GM12878 (cell line): ENCODE results near the gene TOMM22. TPM values are rescaled to one million over a fixed set of nuclear protein-coding genes. Genes with fewer than 3 reads are reported as not detected.

Experiments
- ATAC-seq: fragments of 200-7000 bp; cut with Tn5 transposase; 3 replicates; pipeline ENCODE4 v1.9.1; 2020; ENCODE audit warnings: mild to moderate bottlenecking, moderate library complexity
- BruUV-seq: library from RNA; stranded (reverse); fragments of 400-500 nt; replicated peaks from 2 replicates; lab custom pipeline; 2021; lab: Mats Ljungman, UMichigan
- CTCF ChIA-PET: fragments of 300-600 bp; sonication (Branson Sonifier 250); formaldehyde crosslinking; extraction: SDS; loops from one replicate; lab custom pipeline; 2021; ENCODE audit warnings: inconsistent platforms; lab: Yijun Ruan, JAX
- POLR2A ChIA-PET: fragments of 350-600 bp; formaldehyde crosslinking; extraction: SDS; loops from one replicate; lab custom pipeline; 2021; ENCODE audit warnings: inconsistent platforms; lab: Charles Lee
- RAD21 ChIA-PET: fragments of 300-600 bp; sonication (Branson Sonifier 250); formaldehyde crosslinking; loops from one replicate; lab custom pipeline; 2023; ENCODE audit warnings: antibody characterized with exemption; ENCODE audit not compliant: unreplicated experiment; lab: Charles Lee
- SMC1A ChIA-PET: fragments of 300-600 bp; sonication (Branson Sonifier 250); formaldehyde crosslinking; loops from one replicate; lab custom pipeline; 2023; ENCODE audit not compliant: unreplicated experiment, uncharacterized antibody; lab: Charles Lee
- DNase-seq: peaks from one replicate; pipeline ENCODE4 v3.0.0-alpha.2; 2011; ENCODE audit warnings: low read depth, low spot score
- FAIRE-seq: peaks from 3 replicates; lab custom pipeline; 2011; peaks lifted over from hg19 to GRCh38; lab: Jason Lieb, UNC
- H2AFZ ChIP-seq: 2 replicates; pipeline ENCODE4 v1.6.0; 2011; ENCODE audit warnings: low read depth, low read length, control low read depth; ENCODE audit not compliant: control insufficient read depth
- H3K27ac ChIP-seq: 2 replicates; pipeline ENCODE4 v1.5.1; 2011; ENCODE audit warnings: control low read depth; ENCODE audit not compliant: control insufficient read depth, insufficient read depth
- H3K27me3 ChIP-seq, 2 experiments: replicated peaks in 1 of 2; 2 replicates each; pipeline versions ENCODE4 v1.6.0 to v1.6.1; 2011; ENCODE audit warnings: low read length in 1 of 2; ENCODE audit not compliant: control insufficient read depth in 2 of 2, insufficient read depth in 2 of 2
- H3K36me3 ChIP-seq, 2 experiments: 2 replicates each; pipeline ENCODE4 v1.5.1; 2011; ENCODE audit warnings: low read length in 1 of 2; ENCODE audit not compliant: control insufficient read depth in 2 of 2, insufficient read depth in 2 of 2
- H3K4me1 ChIP-seq: 2 replicates; pipeline ENCODE4 v1.6.1; 2011; ENCODE audit warnings: mild to moderate bottlenecking, low read length, moderate library complexity, mixed read lengths; ENCODE audit not compliant: control insufficient read depth, insufficient read depth
- H3K4me2 ChIP-seq: 2 replicates; pipeline ENCODE4 v1.6.0; 2011; ENCODE audit warnings: control low read depth; ENCODE audit not compliant: control insufficient read depth, insufficient read depth
- H3K4me3 ChIP-seq: fragments of 200-600 bp; sonication (generic); 2 replicates; pipeline ENCODE4 v1.5.1; 2016
- H3K79me2 ChIP-seq: 2 replicates; pipeline ENCODE4 v1.6.0; 2011; ENCODE audit warnings: low read length; ENCODE audit not compliant: control insufficient read depth, insufficient read depth
- H3K9ac ChIP-seq: 2 replicates; pipeline ENCODE4 v1.8.0; 2011; ENCODE audit warnings: low read length, control low read depth, mixed read lengths; ENCODE audit not compliant: control insufficient read depth, insufficient read depth
- H3K9me3 ChIP-seq: replicated peaks from 3 replicates; pipeline ENCODE4 v1.5.1; 2011; ENCODE audit warnings: mild to moderate bottlenecking, low read length; ENCODE audit not compliant: control insufficient read depth, insufficient read depth
- H4K20me1 ChIP-seq: 2 replicates; pipeline ENCODE4 v1.6.0; 2011; ENCODE audit not compliant: control insufficient read depth, insufficient read depth
- E4F1 ChIP-seq: fragments of 450-650 bp; IDR thresholded peaks from 2 replicates; pipeline ENCODE4 v1.6.1; 2018; ENCODE audit warnings: borderline replicate concordance, mild to moderate bottlenecking; ENCODE audit not compliant: partially characterized antibody
- FOXM1 ChIP-seq: IDR thresholded peaks from 2 replicates; pipeline ENCODE4 v1.6.1; 2012; ENCODE audit warnings: low read depth, mild to moderate bottlenecking, inconsistent platforms, low read length, moderate library complexity
- GABPA ChIP-seq: IDR thresholded peaks from 2 replicates; pipeline ENCODE4 v1.6.1; 2014; ENCODE audit warnings: antibody characterized with exemption, low read depth, mild to moderate bottlenecking, inconsistent platforms
- IRF3 ChIP-seq: fragments of 450-650 bp; IDR thresholded peaks from 2 replicates; pipeline ENCODE4 v1.6.1; 2014; ENCODE audit warnings: mild to moderate bottlenecking
- NFYA ChIP-seq: IDR thresholded peaks from 2 replicates; pipeline ENCODE4 v1.6.1; 2011; ENCODE audit warnings: low read depth, mild to moderate bottlenecking, low read length, improper control_type of control experiment, borderline replicate concordance
- PAX5 ChIP-seq: IDR thresholded peaks from 2 replicates; pipeline ENCODE4 v1.6.1; 2011; ENCODE audit warnings: low read depth, low read length, borderline replicate concordance
- PML ChIP-seq: IDR thresholded peaks from 2 replicates; pipeline ENCODE4 v1.6.1; 2012; ENCODE audit warnings: low read length, inconsistent platforms
- PRDM15 ChIP-seq: fragments of 450-650 bp; formaldehyde crosslinking; IDR thresholded peaks from 2 replicates; pipeline ENCODE4 v1.4.0; 2020; ENCODE audit warnings: mild to moderate bottlenecking, moderate library complexity
- RB1 ChIP-seq: fragments of 450-650 bp; formaldehyde crosslinking; IDR thresholded peaks from 2 replicates; pipeline ENCODE4 v1.6.1; 2017; ENCODE audit warnings: mild to moderate bottlenecking, borderline replicate concordance
- RELA ChIP-seq: fragments of 450-650 bp; IDR thresholded peaks from 2 replicates; pipeline ENCODE4 v1.8.0; 2014; ENCODE audit warnings: borderline replicate concordance; ENCODE audit not compliant: partially characterized antibody
- ZNF384 ChIP-seq: IDR thresholded peaks from 2 replicates; pipeline ENCODE4 v1.6.1; 2012; ENCODE audit warnings: low read depth, mild to moderate bottlenecking, low read length, improper control_type of control experiment, borderline replicate concordance
- WGBS: methylation state at CpG from one replicate; pipeline ENCODE4 v1.1.6; 2016; ENCODE audit warnings: low lambda C conversion rate; ENCODE audit not compliant: insufficient replicate concordance, insufficient coverage; ENCODE audit errors: missing lambda C conversion rate; 5-methylcytosine and 5-hydroxymethylcytosine counted together
- in situ Hi-C: fragments of 300-500 bp; cut with MboI; formaldehyde crosslinking; loops from 9 replicates; pipeline ENCODE4 v1.14.3; 2018; ENCODE audit warnings: mixed read lengths
- intact Hi-C: fragments of 100-400 bp; cut with micrococcal nuclease; formaldehyde crosslinking; loops from one replicate; pipeline ENCODE4 v1.14.2; 2022; ENCODE audit not compliant: unreplicated experiment
- polyA plus RNA-seq, 11 experiments: library from polyadenylated mRNA; depleted of rRNA in 4 of 11; unstranded in 6 of 11; stranded (reverse) in 5 of 11; fragments of >200 nt; fragmentation: Nextera tagmentation in 4 of 11; fragmentation: Illumina TruSeq in 1 of 11; extraction: Ambion mirVana in 4 of 11; extraction: Trizol in 1 of 11; gene quantifications; 1 replicate in 1 of 11; 2 replicates in 10 of 11; pipeline versions ENCODE4 v1.2.1 to v1.2.3, GENCODE V29; 2011 to 2016; ENCODE audit warnings: inconsistent platforms in 2 of 11, missing spikeins in 2 of 11, low read depth in 1 of 11
- total RNA-seq, 4 experiments: library from RNA; depleted of rRNA in 3 of 4; stranded (reverse); fragments of >200 nt in 3 of 4; fragmentation: Illumina TruSeq in 1 of 4; extraction: Trizol in 1 of 4; gene quantifications; 2 replicates each; pipeline versions ENCODE4 v1.2.1 to v1.2.3, GENCODE V29; 2013 to 2021

TOMM22 gene
- total and polyA plus RNA-seq, 10 of the 15 experiments (the other 5 are each of a cell fraction or from before 2014, with no cell fraction given), result 37.6 to 197 (median 94.9) TPM

- TF ChIP-seq PRDM15, result no peak
Observed at GRCh38 chr22:38700270-38700788, 18.6 kb downstream of the TOMM22 start (continued).

GRCh38 chr22:38700789-38701628, 19.3 kb downstream of the TOMM22 start, which contains the start of gene JOSD1:
Gene JOSD1, minus strand, starts transcription at chr22:38700943. Its CDS starts 956 bp downstream, at chr22:38699987.
- peaks cover 12% of the 10 kb centered on the region for H3K4me1 ChIP-seq
- ChIA-PET CTCF (interaction anchor here (4.4 kb wide), 1 partner anchor 18 kb away, joined by 45 read pairs; the partner anchor contains the start of gene TOMM22), RAD21 (interaction anchor here (1.8 kb wide), 1 partner anchor 19 kb away, joined by 12 read pairs; the partner anchor contains the start of gene TOMM22), POLR2A (no interaction called here), SMC1A (interaction anchor here (1.8 to 6.3 kb wide), 2 partner anchors 18 to 27 kb away, joined by 5 to 43 read pairs; partner anchors contain the start of gene TOMM22)
- WGBS, result under 1% methylated on average over 81 of the region's 94 CpGs
- DNase-seq (peak; percentile 67), FAIRE-seq (no peak), ATAC-seq (peak; percentile 41)
- peak within 1 kb of the TSS; percentile 90 for H3K9ac ChIP-seq
- no peaks in the 10 kb centered on the region for H4K20me1 ChIP-seq
- peak within 1 kb of the TSS; percentile 86 for H3K4me3 ChIP-seq
- H3K9me3 ChIP-seq, result no peaks in the 10 kb centered on the region
- in situ Hi-C loops (no loop called here), intact Hi-C loops (loop anchor here (10.0 kb wide), 1 partner anchor 196 kb away; the partner anchor contains the start of gene DDX17)
- peak within 1 kb of the TSS; percentile 89 for H3K27ac ChIP-seq
- H3K36me3 ChIP-seq, result 0 out of 4 replicates have a peak, but pooled peaks cover 0 to 7% of the 10 kb centered on the region in 2 experiments
- H3K4me2 ChIP-seq, result peak within 1 kb of the TSS; percentile 85
- H3K27me3 ChIP-seq, result no peaks in the 10 kb centered on the region
- BruUV-seq, result TSS peak; percentile 90
- H2AFZ ChIP-seq, result peak within 1 kb of the TSS; percentile 79
- peaks cover 48% of the 10 kb centered on the region for H3K79me2 ChIP-seq
- TF ChIP-seq GABPA (no peak), RB1 (0 out of 2 replicates have a peak, but pooled peaks have one; percentile 44), RELA (peak; percentile 80), PAX5 (peak; percentile 69; the same call in 1 of the 2 replicates), IRF3 (0 out of 2 replicates have a peak, but pooled peaks have one; percentile 25), E4F1 (peak; percentile 20), PML (peak; percentile 84; the same call in 1 of the 2 replicates), FOXM1 (no peak), ZNF384 (no peak), NFYA (no peak)
